GM19452 (cell line): ENCODE data around the gene UNC13B.
"Not testable (repeated sequence)": the region's sequence is repeated elsewhere in the genome, so short reads cannot be mapped to it uniquely, and the experiment has no call there.

Experiments used
- ATAC-seq: cut with Tn5 transposase; IDR thresholded peaks from one replicate; pipeline ENCODE4 v1.9.1; 2021; ENCODE audit not compliant: unreplicated experiment

Gene UNC13B

GRCh38 chr9:35220659-35221338 lies 59.0 kb downstream of the UNC13B start:
- no peak for ATAC-seq

- ATAC-seq: no peak
These were observed 63.9 kb downstream of the UNC13B start for GRCh38 chr9:35225677-35226076.

- ATAC-seq: no peak
These were observed 64.8 kb downstream of the UNC13B start for GRCh38 chr9:35226651-35227050.

- ATAC-seq: no peak
These were observed 65.5 kb downstream of the UNC13B start for GRCh38 chr9:35227284-35227683.

- ATAC-seq: no peak
These were observed 67.4 kb downstream of the UNC13B start for GRCh38 chr9:35229066-35229778.

GRCh38 chr9:35229779-35230143 lies 68.0 kb downstream of the UNC13B start:
- no peak for ATAC-seq

GRCh38 chr9:35232867-35233544 lies 71.2 kb downstream of the UNC13B start:
- no peak for ATAC-seq

GRCh38 chr9:35236692-35237091 lies 74.9 kb downstream of the UNC13B start:
- ATAC-seq: no peak

- no peak for ATAC-seq
These were observed 75.5 kb downstream of the UNC13B start for GRCh38 chr9:35237311-35237710.

GRCh38 chr9:35245945-35246344 lies 84.1 kb downstream of the UNC13B start:
- ATAC-seq: not testable (repeated sequence)

GRCh38 chr9:35253075-35253474 lies 91.3 kb downstream of the UNC13B start:
- ATAC-seq: no peak

- ATAC-seq: no peak
These were observed 92.4 kb downstream of the UNC13B start for GRCh38 chr9:35254237-35254636.

GRCh38 chr9:35254984-35255857 lies 93.4 kb downstream of the UNC13B start:
- ATAC-seq: no peak

- ATAC-seq: no peak
These were observed 96.3 kb downstream of the UNC13B start for GRCh38 chr9:35257986-35258659.

GRCh38 chr9:35258660-35259474 lies 97.1 kb downstream of the UNC13B start:
- ATAC-seq: no peak

- ATAC-seq: no peak
These were observed 98.4 kb downstream of the UNC13B start for GRCh38 chr9:35260186-35260585.

- no peak for ATAC-seq
These were observed 100.3 kb downstream of the UNC13B start for GRCh38 chr9:35262064-35262463.

GRCh38 chr9:35267710-35268109 lies 105.9 kb downstream of the UNC13B start:
- ATAC-seq: no peak

- no peak for ATAC-seq
These were observed 108.1 kb downstream of the UNC13B start for GRCh38 chr9:35269919-35270318.

GRCh38 chr9:35271637-35272036 lies 109.8 kb downstream of the UNC13B start:
- no peak for ATAC-seq
